Measurements from ENCODE around the gene SLC39A13. TPM values are rescaled to one million over a fixed set of nuclear protein-coding genes. Genes with fewer than 3 reads are reported as not detected.

The SLC39A13 gene
- total RNA-seq, 1 experiment from 2014 or later: 27.1 TPM

GRCh38 chr11:47403571-47403970, 4.8 kb upstream of the SLC39A13 start:
- CTCF ChIA-PET: no interaction called here
- peaks cover 9% of the 10 kb centered on the region for H3K4me1 Mint-ChIP-seq (ENCODE audit: low read depth, unreplicated experiment)
- no TSS peak for BruUV-seq (replicated peaks)
- POLR2A ChIA-PET: no interaction called here
- H3K27ac Mint-ChIP-seq (ENCODE audit: unreplicated experiment): no peak overlapping the region
- intact Hi-C loops (cut with micrococcal nuclease; ENCODE audit: unreplicated experiment): no loop called here
- Histone ChIP-seq H3K36me3 (ENCODE audit: control insufficient read depth, insufficient read depth, low read length) (no peaks in the 10 kb centered on the region), H3K27me3 (replicated peaks; ENCODE audit: control insufficient read depth, insufficient read depth, low read length) (no peaks in the 10 kb centered on the region), H3K4me1 (0 out of 2 replicates have a peak, but pooled peaks cover 8% of the 10 kb centered on the region), H3K4me3 (ENCODE audit: low read depth, low read length) (no peak overlapping the region), H3K9me3 (no peaks in the 10 kb centered on the region)
- H3K36me3 Mint-ChIP-seq (ENCODE audit: insufficient read depth, unreplicated experiment): peaks cover 9% of the 10 kb centered on the region
- TF ChIP-seq CTCF (IDR thresholded peaks at IDR 0.05; ENCODE audit: insufficient read depth in 1 of 2, low read depth in 1 of 2, low read length in 1 of 2, severe bottlenecking in 1 of 2, unreplicated experiment in 1 of 2): no peak
- no peaks in the 10 kb centered on the region for H3K27me3 Mint-ChIP-seq (ENCODE audit: insufficient read depth, unreplicated experiment)
- no peaks in the 10 kb centered on the region for H3K9me3 Mint-ChIP-seq (ENCODE audit: unreplicated experiment)
- no peak overlapping the region for H3K4me3 Mint-ChIP-seq (ENCODE audit: unreplicated experiment)
- no peak for DNase-seq

- Histone ChIP-seq H3K4me3 (ENCODE audit: low read depth, low read length) (peak overlapping the region; percentile 52), H3K9me3 (no peaks in the 10 kb centered on the region), H3K36me3 (ENCODE audit: control insufficient read depth, insufficient read depth, low read length) (no peaks in the 10 kb centered on the region), H3K4me1 (peaks cover 9% of the 10 kb centered on the region; the same call in 1 of the 2 replicates), H3K27me3 (replicated peaks; ENCODE audit: control insufficient read depth, insufficient read depth, low read length) (no peaks in the 10 kb centered on the region)
- no TSS peak for BruUV-seq (replicated peaks)
- no peaks in the 10 kb centered on the region for H3K27me3 Mint-ChIP-seq (ENCODE audit: insufficient read depth, unreplicated experiment)
- intact Hi-C loops (cut with micrococcal nuclease; ENCODE audit: unreplicated experiment): loop anchor here (5.0 kb wide), 1 partner anchor 150 kb away; the partner anchor contains the start of gene NR1H3
- POLR2A ChIA-PET: interaction anchor here (0.5 to 1.0 kb wide), 4 partner anchors 14 to 168 kb away, joined by 4 to 8 read pairs (median 6); no protein-coding TSS in a partner anchor
- H3K4me3 Mint-ChIP-seq (ENCODE audit: unreplicated experiment): peak overlapping the region; percentile 89
- H3K9me3 Mint-ChIP-seq (ENCODE audit: unreplicated experiment): no peaks in the 10 kb centered on the region
- CTCF ChIA-PET: interaction anchor here (0.5 to 1.1 kb wide), 6 partner anchors 15 to 146 kb away, joined by 3 to 5 read pairs (median 4); no protein-coding TSS in a partner anchor
- peak overlapping the region; percentile 82 for H3K27ac Mint-ChIP-seq (ENCODE audit: unreplicated experiment)
- peaks cover 9% of the 10 kb centered on the region for H3K36me3 Mint-ChIP-seq (ENCODE audit: insufficient read depth, unreplicated experiment)
- H3K4me1 Mint-ChIP-seq (ENCODE audit: low read depth, unreplicated experiment): peaks cover 9% of the 10 kb centered on the region
- peak in 1 of 2 experiments; percentile 40 for DNase-seq
- TF ChIP-seq CTCF (IDR thresholded peaks at IDR 0.05; ENCODE audit: insufficient read depth in 1 of 2, low read depth in 1 of 2, low read length in 1 of 2, severe bottlenecking in 1 of 2, unreplicated experiment in 1 of 2): no peak
Observed at GRCh38 chr11:47406896-47407745, 1.3 kb upstream of the SLC39A13 start.

GRCh38 chr11:47408598-47409439, 429 bp downstream of the SLC39A13 start:
- H3K27me3 ChIP-seq (replicated peaks; ENCODE audit: control insufficient read depth, insufficient read depth, low read length): no peaks in the 10 kb centered on the region
- peak in 1 of 2 experiments; percentile 40 for DNase-seq
- Mint-ChIP-seq H3K9me3 (ENCODE audit: unreplicated experiment) (no peaks in the 10 kb centered on the region), H3K36me3 (ENCODE audit: insufficient read depth, unreplicated experiment) (peaks cover 16% of the 10 kb centered on the region), H3K27me3 (ENCODE audit: insufficient read depth, unreplicated experiment) (no peaks in the 10 kb centered on the region), H3K4me3 (ENCODE audit: unreplicated experiment) (peak overlapping the region; percentile 89), H3K4me1 (ENCODE audit: low read depth, unreplicated experiment) (peaks cover 11% of the 10 kb centered on the region), H3K27ac (ENCODE audit: unreplicated experiment) (peak overlapping the region; percentile 74)
- TF ChIP-seq CTCF (IDR thresholded peaks at IDR 0.05; ENCODE audit: insufficient read depth in 1 of 2, low read depth in 1 of 2, low read length in 1 of 2, severe bottlenecking in 1 of 2, unreplicated experiment in 1 of 2): no peak
- H3K4me1 ChIP-seq: peaks cover 9% of the 10 kb centered on the region; the same call in 1 of the 2 replicates
- intact Hi-C loops (cut with micrococcal nuclease; ENCODE audit: unreplicated experiment): loop anchor here (1.0 to 5.0 kb wide), 4 partner anchors 17 to 444 kb away; partner anchors contain the start of genes NR1H3 and PSMC3
- no peaks in the 10 kb centered on the region for H3K9me3 ChIP-seq
- H3K36me3 ChIP-seq (ENCODE audit: control insufficient read depth, insufficient read depth, low read length): no peaks in the 10 kb centered on the region
- POLR2A ChIA-PET: interaction anchor here (0.5 to 1.0 kb wide), 3 partner anchors 15 to 35 kb away, joined by 3 to 5 read pairs (median 4); partner anchors contain the start of gene PSMC3
- peak overlapping the region; percentile 70 for H3K4me3 ChIP-seq (ENCODE audit: low read depth, low read length)
- CTCF ChIA-PET: no interaction called here
- BruUV-seq (replicated peaks): TSS peak; percentile 43

Measured in Caco-2 (cell line).